Endothelial cell of umbilical vein (primary cell): ENCODE results near the gene RANBP17.

Experiments
- CTCF ChIP-seq, 2 donors: IDR thresholded peaks; 1 replicate in 1 of 2; 2 replicates in 1 of 2; pipeline ENCODE4 v1.5.1; 2011; ENCODE audit warnings: low read length in 2 of 2, mild to moderate bottlenecking in 2 of 2, moderate library complexity in 2 of 2, control low read depth in 1 of 2, inconsistent platforms in 1 of 2, low read depth in 1 of 2; ENCODE audit not compliant: insufficient read depth in 1 of 2; ENCODE audit errors: extremely low read depth in 1 of 2
- EZH2 ChIP-seq: IDR thresholded peaks from 2 replicates; pipeline ENCODE4 v1.6.1; 2012; ENCODE audit warnings: borderline replicate concordance, low read depth, mild to moderate bottlenecking, moderate library complexity, low read length, inconsistent platforms; ENCODE audit not compliant: severe bottlenecking
- MAX ChIP-seq: IDR thresholded peaks from 2 replicates; pipeline ENCODE4 v1.6.1; 2011; ENCODE audit not compliant: insufficient read depth, insufficient read length
- POLR2A ChIP-seq: IDR thresholded peaks from 2 replicates; pipeline ENCODE4 v1.6.1; 2012; ENCODE audit warnings: low read depth, mild to moderate bottlenecking, control low read depth, low read length
- POLR2AphosphoS5 ChIP-seq: IDR thresholded peaks from 2 replicates; pipeline ENCODE4 v1.6.1; 2012; ENCODE audit warnings: low read depth, mild to moderate bottlenecking, control low read depth, low read length, moderate library complexity; ENCODE audit not compliant: insufficient read depth

GRCh38 chr5:170848033-170848432 lies 13.8 kb upstream of the RANBP17 start:
- TF ChIP-seq CTCF (IDR thresholded peaks at IDR 0.05; ENCODE audit: extremely low read depth in 1 of 2, insufficient read depth in 1 of 2, low read depth in 1 of 2, low read length in 2 of 2): no peak
- TF ChIP-seq POLR2AphosphoS5: no peak
- TF ChIP-seq EZH2: no peak
- TF ChIP-seq MAX: no peak
- TF ChIP-seq POLR2A: no peak
